Fibroblast of lung (primary cell): ENCODE results near the gene CHST11. TPM values are rescaled to one million over a fixed set of nuclear protein-coding genes. Genes with fewer than 3 reads are reported as not detected.

Experiments used
- DNase-seq, 2 donors: peaks; one replicate each; pipeline versions ENCODE4 v3.0.0 to v3.0.0-alpha.2; 2010; ENCODE audit warnings: low read depth in 2 of 2
- H2AFZ ChIP-seq: 2 replicates; pipeline ENCODE4 v1.5.1; 2012; ENCODE audit warnings: low read length, control low read depth, inconsistent platforms
- H3K27ac ChIP-seq: 2 replicates; pipeline ENCODE4 v1.5.1; 2011; ENCODE audit warnings: low read length, control low read depth; ENCODE audit not compliant: insufficient read depth
- H3K27me3 ChIP-seq: 2 replicates; pipeline ENCODE4 v1.5.1; 2011; ENCODE audit warnings: mild to moderate bottlenecking, low read length; ENCODE audit not compliant: control insufficient read depth, insufficient read depth
- H3K36me3 ChIP-seq: 2 replicates; pipeline ENCODE4 v1.5.1; 2011; ENCODE audit warnings: low read length; ENCODE audit not compliant: control insufficient read depth, insufficient read depth
- H3K4me1 ChIP-seq: 2 replicates; pipeline ENCODE4 v1.5.1; 2011; ENCODE audit warnings: low read length; ENCODE audit not compliant: control insufficient read depth, insufficient read depth; ENCODE audit errors: extremely low read depth
- H3K4me2 ChIP-seq: 2 replicates; pipeline ENCODE4 v1.5.1; 2011; ENCODE audit warnings: low read length, control low read depth; ENCODE audit not compliant: insufficient read depth; ENCODE audit errors: extremely low read depth
- H3K4me3 ChIP-seq, 4 experiments: fragments of 200-600 bp in 1 of 4; sonication (generic) in 1 of 4; replicated peaks in 1 of 4; 2 replicates each; pipeline ENCODE4 v1.5.1; 2011 to 2016; ENCODE audit warnings: low read length in 4 of 4, low read depth in 3 of 4, mild to moderate bottlenecking in 3 of 4, control low read depth in 2 of 4, inconsistent platforms in 1 of 4, mixed read lengths in 1 of 4; ENCODE audit not compliant: insufficient read depth in 1 of 4; ENCODE audit errors: control extremely low read depth in 1 of 4
- H3K79me2 ChIP-seq: 2 replicates; pipeline ENCODE4 v1.5.1; 2012; ENCODE audit warnings: mild to moderate bottlenecking, low read length, inconsistent platforms; ENCODE audit not compliant: control insufficient read depth, insufficient read depth
- H3K9ac ChIP-seq: 2 replicates; pipeline ENCODE4 v1.5.1; 2011; ENCODE audit warnings: mild to moderate bottlenecking, low read length, control low read depth; ENCODE audit not compliant: insufficient read depth
- H3K9me3 ChIP-seq: 2 replicates; pipeline ENCODE4 v1.5.1; 2012; ENCODE audit warnings: low read depth, low read length; ENCODE audit not compliant: control insufficient read depth, insufficient read depth
- H4K20me1 ChIP-seq: 2 replicates; pipeline ENCODE4 v1.5.1; 2011; ENCODE audit warnings: low read length; ENCODE audit not compliant: control insufficient read depth, insufficient read depth; ENCODE audit errors: extremely low read depth
- CTCF ChIP-seq, 2 donors: IDR thresholded peaks in 1 of 2; conservative IDR thresholded peaks in 1 of 2; 1 replicate in 1 of 2; 2 replicates in 1 of 2; pipeline ENCODE4 v1.5.1; 2011 to 2012; ENCODE audit warnings: low read length in 2 of 2, control low read depth in 1 of 2, inconsistent platforms in 1 of 2, low read depth in 1 of 2, mild to moderate bottlenecking in 1 of 2
- EZH2 ChIP-seq: IDR thresholded peaks from 2 replicates; pipeline ENCODE4 v1.5.1; 2012; ENCODE audit warnings: low read length, control low read depth, mild to moderate bottlenecking; ENCODE audit errors: missing control alignments
- polyA plus RNA-seq, 2 donors: library from polyadenylated mRNA; depleted of rRNA in 1 of 2; stranded (reverse) in 1 of 2; unstranded in 1 of 2; fragments of >200 nt; gene quantifications; 2 replicates each; pipeline ENCODE4 v1.2.1, GENCODE V29; 2011 to 2012; ENCODE audit warnings: missing spikeins in 1 of 2
- total RNA-seq: library from RNA; depleted of rRNA; stranded (reverse); fragments of >200 nt; gene quantifications from 2 replicates; pipeline ENCODE4 v1.2.1, GENCODE V29; 2014

Gene CHST11
- total and polyA plus RNA-seq, 2 donors (not counting 1 experiment from before 2014, with no cell fraction given): 3.5 to 9.1 TPM

GRCh38 chr12:104746467-104747088, 289.8 kb downstream of the CHST11 start:
- Histone ChIP-seq H3K4me1 (peaks cover 9% of the 10 kb centered on the region), H3K4me3 (no peak overlapping the region), H4K20me1 (no peaks in the 10 kb centered on the region), H3K79me2 (no peaks in the 10 kb centered on the region), H3K36me3 (no peaks in the 10 kb centered on the region), H3K27me3 (no peaks in the 10 kb centered on the region), H3K9ac (no peak overlapping the region), H3K9me3 (no peaks in the 10 kb centered on the region), H2AFZ (no peak overlapping the region), H3K4me2 (no peak overlapping the region), H3K27ac (no peak overlapping the region)
- no peak for DNase-seq
- TF ChIP-seq CTCF (conservative IDR thresholded peaks at IDR 0.05 in 1 of 2, IDR thresholded peaks at IDR 0.05 in 1 of 2; ENCODE audit: low read depth in 1 of 2, low read length in 2 of 2) (no peak), EZH2 (no peak)

- Histone ChIP-seq H3K4me1 (peaks cover 9% of the 10 kb centered on the region), H3K27ac (no peak overlapping the region), H3K9me3 (no peaks in the 10 kb centered on the region), H3K4me2 (no peak overlapping the region), H2AFZ (no peak overlapping the region), H3K4me3 (no peak overlapping the region), H3K9ac (no peak overlapping the region), H3K79me2 (no peaks in the 10 kb centered on the region), H3K36me3 (no peaks in the 10 kb centered on the region), H4K20me1 (no peaks in the 10 kb centered on the region), H3K27me3 (no peaks in the 10 kb centered on the region)
- TF ChIP-seq EZH2 (no peak), CTCF (conservative IDR thresholded peaks at IDR 0.05 in 1 of 2, IDR thresholded peaks at IDR 0.05 in 1 of 2; ENCODE audit: low read depth in 1 of 2, low read length in 2 of 2) (no peak)
- no peak for DNase-seq
Measured at GRCh38 chr12:104747330-104747729, 290.6 kb downstream of the CHST11 start.

- peaks cover 9% of the 10 kb centered on the region for H3K4me1 ChIP-seq
- no peak overlapping the region for H3K27ac ChIP-seq
- no peak for DNase-seq
- TF ChIP-seq EZH2: no peak
- TF ChIP-seq CTCF (conservative IDR thresholded peaks at IDR 0.05 in 1 of 2, IDR thresholded peaks at IDR 0.05 in 1 of 2; ENCODE audit: low read depth in 1 of 2, low read length in 2 of 2): no peak
- no peak overlapping the region for H3K9ac ChIP-seq
- no peaks in the 10 kb centered on the region for H4K20me1 ChIP-seq
- H3K36me3 ChIP-seq: no peaks in the 10 kb centered on the region
- no peak overlapping the region for H2AFZ ChIP-seq
- H3K27me3 ChIP-seq: no peaks in the 10 kb centered on the region
- H3K4me3 ChIP-seq: no peak overlapping the region
- H3K79me2 ChIP-seq: no peaks in the 10 kb centered on the region
- no peak overlapping the region for H3K4me2 ChIP-seq
- H3K9me3 ChIP-seq: no peaks in the 10 kb centered on the region
Measured at GRCh38 chr12:104747955-104748354, 291.2 kb downstream of the CHST11 start.
